Measurements from ENCODE around the gene ERO1A. TPM values are rescaled to one million over a fixed set of nuclear protein-coding genes. Genes with fewer than 3 reads are reported as not detected.

The ERO1A gene
- total RNA-seq, 1 donor from 2014 or later = 25.8 TPM

DNA sequence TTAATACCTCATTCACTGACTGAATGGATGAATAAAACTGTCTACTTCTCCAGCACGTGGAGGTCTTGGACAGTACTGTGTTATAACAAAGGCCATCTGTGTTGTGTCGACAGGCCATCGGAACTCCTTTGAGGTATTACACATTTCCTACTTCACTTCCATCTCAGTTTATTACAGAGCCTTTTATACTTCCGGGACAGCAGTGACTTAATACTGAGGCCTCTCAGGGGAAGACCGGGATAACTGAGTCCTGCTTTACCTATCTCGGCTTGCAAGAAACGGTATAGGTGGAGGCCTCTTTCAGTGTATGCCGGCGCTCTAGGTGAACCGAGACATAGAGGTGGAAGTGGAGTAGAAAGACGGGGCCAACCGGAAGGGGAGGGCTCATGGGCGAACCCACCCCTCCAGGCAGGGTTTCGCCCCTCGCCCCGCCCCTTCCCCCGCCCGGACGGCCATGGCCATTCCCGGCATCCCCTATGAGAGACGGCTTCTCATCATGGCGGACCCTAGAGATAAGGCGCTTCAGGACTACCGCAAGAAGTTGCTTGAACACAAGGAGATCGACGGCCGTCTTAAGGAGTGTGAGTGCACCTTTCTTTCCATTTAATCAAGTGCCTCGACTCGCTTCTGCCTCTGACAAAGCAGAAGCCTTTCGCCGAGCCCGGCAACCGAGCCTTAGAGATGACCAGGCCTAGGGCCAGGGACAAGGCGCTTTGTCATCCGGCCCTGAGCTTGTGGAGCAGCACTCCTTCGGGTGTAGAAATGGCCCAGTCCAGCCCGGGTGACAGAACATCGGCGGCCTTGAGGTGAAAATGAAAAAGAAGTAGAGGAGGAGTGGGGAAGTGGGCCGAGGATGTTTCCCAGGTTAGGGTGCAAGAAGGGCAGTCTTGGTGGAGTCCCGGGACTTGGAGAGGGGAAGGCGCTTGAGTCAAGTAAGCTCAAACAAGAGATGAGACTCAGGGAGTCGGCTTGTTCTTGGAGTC, 11.7 kb upstream of the ERO1A start, which contains the start of gene PSMC6:
TSS of gene PSMC6 (plus strand) at position 477 of the 983 bp plus-strand sequence. CDS start at position 497, 20 bp downstream.
- Mint-ChIP-seq H3K27me3 (ENCODE audit: unreplicated experiment) (no peaks in the 10 kb centered on the region), H3K4me1 (ENCODE audit: low read depth, unreplicated experiment) (peaks cover 7% of the 10 kb centered on the region), H3K27ac (ENCODE audit: unreplicated experiment) (peak within 1 kb of the TSS; percentile 98), H3K9me3 (ENCODE audit: unreplicated experiment) (peaks cover 8% of the 10 kb centered on the region), H3K4me3 (ENCODE audit: unreplicated experiment) (peak within 1 kb of the TSS; percentile 100), H3K36me3 (ENCODE audit: unreplicated experiment) (no peaks in the 10 kb centered on the region)
- TF ChIP-seq, protein P1, sequence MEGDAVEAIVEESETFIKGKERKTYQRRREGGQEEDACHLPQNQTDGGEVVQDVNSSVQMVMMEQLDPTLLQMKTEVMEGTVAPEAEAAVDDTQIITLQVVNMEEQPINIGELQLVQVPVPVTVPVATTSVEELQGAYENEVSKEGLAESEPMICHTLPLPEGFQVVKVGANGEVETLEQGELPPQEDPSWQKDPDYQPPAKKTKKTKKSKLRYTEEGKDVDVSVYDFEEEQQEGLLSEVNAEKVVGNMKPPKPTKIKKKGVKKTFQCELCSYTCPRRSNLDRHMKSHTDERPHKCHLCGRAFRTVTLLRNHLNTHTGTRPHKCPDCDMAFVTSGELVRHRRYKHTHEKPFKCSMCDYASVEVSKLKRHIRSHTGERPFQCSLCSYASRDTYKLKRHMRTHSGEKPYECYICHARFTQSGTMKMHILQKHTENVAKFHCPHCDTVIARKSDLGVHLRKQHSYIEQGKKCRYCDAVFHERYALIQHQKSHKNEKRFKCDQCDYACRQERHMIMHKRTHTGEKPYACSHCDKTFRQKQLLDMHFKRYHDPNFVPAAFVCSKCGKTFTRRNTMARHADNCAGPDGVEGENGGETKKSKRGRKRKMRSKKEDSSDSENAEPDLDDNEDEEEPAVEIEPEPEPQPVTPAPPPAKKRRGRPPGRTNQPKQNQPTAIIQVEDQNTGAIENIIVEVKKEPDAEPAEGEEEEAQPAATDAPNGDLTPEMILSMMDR (IDR thresholded peaks at IDR 0.05; ENCODE audit: partially characterized antibody, unreplicated experiment) = no peak
- DNase-seq = peak; percentile 98

DNA sequence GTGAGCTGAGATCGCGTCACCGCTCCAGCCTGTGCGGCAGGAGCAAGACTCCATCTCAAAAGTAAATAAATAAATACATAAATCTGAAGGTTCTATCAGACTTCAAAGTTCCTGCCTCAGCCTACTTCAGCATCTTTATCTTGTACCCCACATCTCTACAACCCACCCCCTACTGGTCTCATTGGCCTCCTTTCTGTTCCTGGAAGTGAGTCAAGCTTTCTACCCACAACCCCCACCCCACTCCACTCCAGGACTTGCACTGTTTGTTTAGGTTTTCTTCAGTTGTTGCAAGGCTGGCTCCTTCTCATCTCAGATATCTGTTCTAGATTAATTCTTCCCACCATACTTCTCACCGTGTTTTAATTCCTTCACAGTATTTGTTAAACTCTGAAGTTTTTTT, 10.9 kb upstream of the ERO1A start:
- DNase-seq = no peak
- peak overlapping the region; percentile 100 for H3K4me3 Mint-ChIP-seq (ENCODE audit: unreplicated experiment)
- H3K36me3 Mint-ChIP-seq (ENCODE audit: unreplicated experiment) = no peaks in the 10 kb centered on the region

DNA sequence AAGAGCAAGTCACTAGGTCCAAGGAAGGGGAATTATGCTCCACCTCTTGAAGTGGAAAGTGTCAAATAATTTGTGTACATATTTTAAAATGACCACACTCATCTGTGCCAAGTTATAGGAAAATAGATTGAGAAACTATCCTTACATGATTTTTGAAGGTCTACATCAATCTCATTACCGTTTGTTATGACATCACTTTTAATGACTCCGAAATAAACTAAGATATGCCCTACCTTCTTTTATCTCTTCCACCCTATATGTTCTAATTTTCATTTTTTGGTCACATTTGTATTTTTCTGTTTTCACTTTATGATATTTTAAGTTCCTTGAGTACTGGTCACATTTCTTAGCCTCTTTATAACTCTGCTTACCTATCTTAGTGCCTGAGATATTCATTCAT, 8.3 kb upstream of the ERO1A start:
- Mint-ChIP-seq H3K27ac (ENCODE audit: unreplicated experiment) (no peak overlapping the region), H3K4me3 (ENCODE audit: unreplicated experiment) (no peak overlapping the region), H3K36me3 (ENCODE audit: unreplicated experiment) (no peaks in the 10 kb centered on the region), H3K27me3 (ENCODE audit: unreplicated experiment) (no peaks in the 10 kb centered on the region), H3K9me3 (ENCODE audit: unreplicated experiment) (peaks cover 8% of the 10 kb centered on the region), H3K4me1 (ENCODE audit: low read depth, unreplicated experiment) (peaks cover 6% of the 10 kb centered on the region)
- no peak for DNase-seq
- TF ChIP-seq, protein P1 (IDR thresholded peaks at IDR 0.05; ENCODE audit: partially characterized antibody, unreplicated experiment) = no peak

More for the DNA sequence above, 10.9 kb upstream of the ERO1A start:
- peaks cover 7% of the 10 kb centered on the region for H3K4me1 Mint-ChIP-seq (ENCODE audit: low read depth, unreplicated experiment)
- peak overlapping the region; percentile 98 for H3K27ac Mint-ChIP-seq (ENCODE audit: unreplicated experiment)
- TF ChIP-seq, protein P1 (IDR thresholded peaks at IDR 0.05; ENCODE audit: partially characterized antibody, unreplicated experiment) = no peak
- no peaks in the 10 kb centered on the region for H3K27me3 Mint-ChIP-seq (ENCODE audit: unreplicated experiment)
- peaks cover 8% of the 10 kb centered on the region for H3K9me3 Mint-ChIP-seq (ENCODE audit: unreplicated experiment)

DNA sequence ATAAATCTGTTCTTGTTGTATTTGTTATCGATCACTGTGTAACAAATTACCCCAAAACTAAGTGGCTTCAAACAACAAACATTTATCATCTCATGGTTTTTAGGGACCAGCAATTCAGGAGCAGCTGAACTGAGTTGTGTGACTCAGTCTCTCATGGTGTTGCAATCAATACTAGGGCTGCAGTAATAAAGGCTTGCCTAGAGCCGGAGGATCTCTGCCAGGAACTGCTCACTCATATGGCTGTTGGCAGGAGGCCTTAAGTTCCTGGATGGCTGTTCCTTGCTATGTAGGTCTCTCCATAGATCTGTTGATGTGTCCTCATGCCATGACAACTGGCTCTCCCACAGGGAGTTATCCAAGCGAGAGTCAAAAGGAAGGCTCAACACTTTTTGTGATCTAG, 7.9 kb upstream of the ERO1A start:
- no peak overlapping the region for H3K4me3 Mint-ChIP-seq (ENCODE audit: unreplicated experiment)
- no peaks in the 10 kb centered on the region for H3K36me3 Mint-ChIP-seq (ENCODE audit: unreplicated experiment)
- DNase-seq = no peak
- TF ChIP-seq, protein P1 (IDR thresholded peaks at IDR 0.05; ENCODE audit: partially characterized antibody, unreplicated experiment) = no peak
- H3K9me3 Mint-ChIP-seq (ENCODE audit: unreplicated experiment) = peaks cover 8% of the 10 kb centered on the region
- H3K4me1 Mint-ChIP-seq (ENCODE audit: low read depth, unreplicated experiment) = peaks cover 4% of the 10 kb centered on the region
- no peaks in the 10 kb centered on the region for H3K27me3 Mint-ChIP-seq (ENCODE audit: unreplicated experiment)
- no peak overlapping the region for H3K27ac Mint-ChIP-seq (ENCODE audit: unreplicated experiment)

DNA sequence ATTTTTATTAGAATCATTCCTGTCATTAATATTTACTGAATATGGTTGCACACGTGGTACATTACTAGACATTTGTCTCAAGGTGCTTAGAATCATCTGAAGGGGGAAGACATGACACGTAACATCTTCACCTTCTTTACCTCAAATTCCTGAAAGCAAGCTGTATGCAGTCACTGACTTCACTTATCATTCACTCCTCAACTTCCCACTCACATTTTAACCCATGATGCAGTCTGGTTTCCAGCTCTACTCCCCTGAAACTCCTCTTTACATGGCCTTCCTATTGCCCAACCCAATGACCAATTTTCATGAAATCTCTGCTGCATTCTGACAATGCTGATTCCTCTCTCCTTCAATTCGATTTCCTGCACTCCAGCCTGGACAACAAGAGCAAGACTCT, 5.9 kb upstream of the ERO1A start:
- H3K9me3 Mint-ChIP-seq (ENCODE audit: unreplicated experiment) = peaks cover 1% of the 10 kb centered on the region
- H3K4me1 Mint-ChIP-seq (ENCODE audit: low read depth, unreplicated experiment) = no peaks in the 10 kb centered on the region
- H3K27ac Mint-ChIP-seq (ENCODE audit: unreplicated experiment) = no peak overlapping the region
- no peak overlapping the region for H3K4me3 Mint-ChIP-seq (ENCODE audit: unreplicated experiment)
- TF ChIP-seq, protein P1 (IDR thresholded peaks at IDR 0.05; ENCODE audit: partially characterized antibody, unreplicated experiment) = no peak
- no peaks in the 10 kb centered on the region for H3K27me3 Mint-ChIP-seq (ENCODE audit: unreplicated experiment)
- DNase-seq = no peak
- no peaks in the 10 kb centered on the region for H3K36me3 Mint-ChIP-seq (ENCODE audit: unreplicated experiment)
